WTC11 (cell line): Measurements from ENCODE around the gene LGALS1.

ENCODE experiments used
- CREM ChIP-seq: sonication (generic); formaldehyde crosslinking; IDR thresholded peaks from 2 replicates; pipeline ENCODE4 v1.8.1; 2022; ENCODE audit warnings: mild to moderate bottlenecking, missing genetic modification reagents, moderate library complexity
- CTCF ChIP-seq: fragments of 200-600 bp; IDR thresholded peaks from 2 replicates; pipeline ENCODE4 v1.8.0; 2022; ENCODE audit warnings: antibody characterized with exemption
- E2F4 ChIP-seq: sonication (generic); formaldehyde crosslinking; IDR thresholded peaks from 2 replicates; pipeline ENCODE4 v1.8.1; 2022; ENCODE audit warnings: low read depth, mild to moderate bottlenecking, moderate library complexity, missing genetic modification reagents, borderline replicate concordance
- NR1H2 ChIP-seq: sonication (generic); formaldehyde crosslinking; IDR thresholded peaks from 2 replicates; pipeline ENCODE4 v1.9.0; 2021; ENCODE audit warnings: mild to moderate bottlenecking, moderate library complexity, missing genetic modification reagents

GRCh38 chr22:37643225-37643847, 32.1 kb upstream of the LGALS1 start:
- TF ChIP-seq CREM (CRISPR knock-in tag) (no peak), NR1H2 (CRISPR knock-in tag) (no peak), CTCF (peak; percentile 86), E2F4 (CRISPR knock-in tag) (no peak)
